ENCODE data around the gene DNAJB14. TPM values are rescaled to one million over a fixed set of nuclear protein-coding genes. Genes with fewer than 3 reads are reported as not detected.

The DNAJB14 gene
- total RNA-seq, 1 experiment from 2014 or later: 18.9 TPM

- TF ChIP-seq CTCF (conservative IDR thresholded peaks at IDR 0.05; ENCODE audit: low read depth, low read length) (no peak), EZH2 (IDR thresholded peaks at IDR 0.05; ENCODE audit: low read length, unreplicated experiment) (no peak), EZH2phosphoT487 (IDR thresholded peaks at IDR 0.05; ENCODE audit: borderline replicate concordance, low read length) (no peak)
These were observed 86.8 kb downstream of the DNAJB14 start for GRCh38 chr4:99859618-99860017.

GRCh38 chr4:99857307-99857706 is 89.1 kb downstream of the DNAJB14 start:
- intact Hi-C loops (cut with micrococcal nuclease): no loop called here
- CTCF ChIA-PET: no interaction called here
- H4K20me1 ChIP-seq (ENCODE audit: low read length): no peaks in the 10 kb centered on the region
- H3K9me2 ChIP-seq (replicated peaks; ENCODE audit: low read length): no peaks in the 10 kb centered on the region
- H3F3A ChIP-seq (ENCODE audit: low read length, unreplicated experiment): no peaks in the 10 kb centered on the region
- no peak overlapping the region for H3K4me3 ChIP-seq (ENCODE audit: low read length)
- TF ChIP-seq EZH2phosphoT487 (IDR thresholded peaks at IDR 0.05; ENCODE audit: borderline replicate concordance, low read length): no peak
- TF ChIP-seq EZH2 (IDR thresholded peaks at IDR 0.05; ENCODE audit: low read length, unreplicated experiment): no peak
- TF ChIP-seq CTCF (conservative IDR thresholded peaks at IDR 0.05; ENCODE audit: low read depth, low read length): no peak
- no peaks in the 10 kb centered on the region for H3K27me3 ChIP-seq (ENCODE audit: low read length)
- H3K79me2 ChIP-seq (ENCODE audit: low read length): no peaks in the 10 kb centered on the region
- no peak overlapping the region for H3K4me2 ChIP-seq (ENCODE audit: low read length)
- BruUV-seq (replicated peaks): no TSS peak
- H3K9me3 ChIP-seq (ENCODE audit: low read length): no peaks in the 10 kb centered on the region
- ATAC-seq (no peak), DNase-seq (no peak)
- H3K4me1 ChIP-seq (ENCODE audit: insufficient read depth, low read length): peaks cover 11% of the 10 kb centered on the region
- H3K36me3 ChIP-seq (ENCODE audit: low read depth, low read length): no peaks in the 10 kb centered on the region
- H3K9ac ChIP-seq (ENCODE audit: low read length): no peak overlapping the region
- no peak overlapping the region for H2AFZ ChIP-seq (ENCODE audit: low read length)
- no peak overlapping the region for H3K27ac ChIP-seq (ENCODE audit: low read length)
- POLR2A ChIA-PET (ENCODE audit: unreplicated experiment): no interaction called here

More at GRCh38 chr4:99859618-99860017, 86.8 kb downstream of the DNAJB14 start:
- ChIA-PET CTCF (no interaction called here), POLR2A (ENCODE audit: unreplicated experiment) (no interaction called here)
- Histone ChIP-seq H3K4me1 (ENCODE audit: insufficient read depth, low read length) (peaks cover 18% of the 10 kb centered on the region), H3K36me3 (ENCODE audit: low read depth, low read length) (no peaks in the 10 kb centered on the region), H3K79me2 (ENCODE audit: low read length) (no peaks in the 10 kb centered on the region), H3K27me3 (ENCODE audit: low read length) (no peaks in the 10 kb centered on the region), H3K4me3 (ENCODE audit: low read length) (no peak overlapping the region), H3F3A (ENCODE audit: low read length, unreplicated experiment) (no peaks in the 10 kb centered on the region), H3K9ac (ENCODE audit: low read length) (no peak overlapping the region), H4K20me1 (ENCODE audit: low read length) (no peaks in the 10 kb centered on the region), H3K4me2 (ENCODE audit: low read length) (no peak overlapping the region), H3K9me3 (ENCODE audit: low read length) (no peaks in the 10 kb centered on the region), H3K27ac (ENCODE audit: low read length) (no peak overlapping the region), H3K9me2 (replicated peaks; ENCODE audit: low read length) (no peaks in the 10 kb centered on the region), H2AFZ (ENCODE audit: low read length) (no peak overlapping the region)
- no peak for DNase-seq
- no peak for ATAC-seq
- intact Hi-C loops (cut with micrococcal nuclease): loop anchor here (5.0 kb wide), 1 partner anchor 42 kb away; the partner anchor contains the start of gene DAPP1
- BruUV-seq (replicated peaks): no TSS peak

- ChIA-PET CTCF (no interaction called here), POLR2A (ENCODE audit: unreplicated experiment) (no interaction called here)
- Histone ChIP-seq H3K27me3 (ENCODE audit: low read length) (no peaks in the 10 kb centered on the region), H3K27ac (ENCODE audit: low read length) (no peak overlapping the region), H2AFZ (ENCODE audit: low read length) (no peak overlapping the region), H3K79me2 (ENCODE audit: low read length) (no peaks in the 10 kb centered on the region), H3K4me2 (ENCODE audit: low read length) (no peak overlapping the region), H3K9me2 (replicated peaks; ENCODE audit: low read length) (no peaks in the 10 kb centered on the region), H3K9me3 (ENCODE audit: low read length) (no peaks in the 10 kb centered on the region), H3K36me3 (ENCODE audit: low read depth, low read length) (no peaks in the 10 kb centered on the region), H3K4me1 (ENCODE audit: insufficient read depth, low read length) (peaks cover 11% of the 10 kb centered on the region), H3F3A (ENCODE audit: low read length, unreplicated experiment) (no peaks in the 10 kb centered on the region), H3K9ac (ENCODE audit: low read length) (no peak overlapping the region), H3K4me3 (ENCODE audit: low read length) (no peak overlapping the region), H4K20me1 (ENCODE audit: low read length) (no peaks in the 10 kb centered on the region)
- TF ChIP-seq CTCF (conservative IDR thresholded peaks at IDR 0.05; ENCODE audit: low read depth, low read length) (no peak), EZH2 (IDR thresholded peaks at IDR 0.05; ENCODE audit: low read length, unreplicated experiment) (no peak), EZH2phosphoT487 (IDR thresholded peaks at IDR 0.05; ENCODE audit: borderline replicate concordance, low read length) (no peak)
- peak; percentile 48 for DNase-seq
- ATAC-seq: peak; percentile 48
- intact Hi-C loops (cut with micrococcal nuclease): no loop called here
- BruUV-seq (replicated peaks): no TSS peak
These were observed 90.3 kb downstream of the DNAJB14 start for GRCh38 chr4:99856166-99856565.
